GM10248 (cell line): ENCODE data around the gene LGALS3.

Experiments used
- CTCF ChIA-PET: fragments of 300-600 bp; sonication (Branson Sonifier 250); formaldehyde crosslinking; extraction: SDS; loops from one replicate; lab custom pipeline; 2021; ENCODE audit warnings: antibody characterized with exemption; lab: Yijun Ruan, JAX
- POLR2A ChIA-PET: fragments of 350-650 bp; sonication (Branson Sonifier 250); formaldehyde crosslinking; extraction: SDS; loops from one replicate; lab custom pipeline; 2020; ENCODE audit warnings: antibody characterized with exemption; lab: Yijun Ruan, JAX
- DNase-seq: peaks from one replicate; pipeline ENCODE4 v3.0.0; 2012; ENCODE audit errors: extremely low spot score
- TF ChIP-seq, protein P1 (sequence below): IDR thresholded peaks from 2 replicates; pipeline ENCODE4 v1.5.1; 2012; ENCODE audit warnings: mild to moderate bottlenecking, low read depth; ENCODE audit errors: extremely low read depth, missing control alignments, control extremely low read depth

LGALS3 gene

DNA sequence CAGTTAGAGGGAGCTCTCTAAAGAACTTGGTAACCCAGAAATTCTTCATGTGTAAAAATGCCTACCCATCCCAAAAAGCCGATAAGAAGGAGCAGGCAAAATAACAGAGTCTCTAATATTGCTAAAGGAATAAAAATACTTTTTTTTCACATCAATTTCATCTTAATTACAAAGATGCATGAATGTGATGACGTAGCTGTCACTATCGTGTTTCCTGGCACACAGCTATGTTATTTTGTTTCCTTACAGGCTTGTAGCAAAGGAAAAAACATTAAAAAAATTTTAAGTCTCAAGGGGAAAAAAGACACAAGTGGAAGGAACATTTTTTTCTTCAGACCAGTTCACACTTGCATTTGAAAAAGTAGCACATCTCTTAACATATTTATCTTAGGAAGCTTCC lies 10.3 kb upstream of the LGALS3 start:
- POLR2A ChIA-PET = no interaction called here
- CTCF ChIA-PET = interaction anchor here (0.7 to 1.2 kb wide), 6 partner anchors 13 to 62 kb away, joined by 3 read pairs; no protein-coding TSS in a partner anchor
- no peak for DNase-seq
- TF ChIP-seq, protein P1, sequence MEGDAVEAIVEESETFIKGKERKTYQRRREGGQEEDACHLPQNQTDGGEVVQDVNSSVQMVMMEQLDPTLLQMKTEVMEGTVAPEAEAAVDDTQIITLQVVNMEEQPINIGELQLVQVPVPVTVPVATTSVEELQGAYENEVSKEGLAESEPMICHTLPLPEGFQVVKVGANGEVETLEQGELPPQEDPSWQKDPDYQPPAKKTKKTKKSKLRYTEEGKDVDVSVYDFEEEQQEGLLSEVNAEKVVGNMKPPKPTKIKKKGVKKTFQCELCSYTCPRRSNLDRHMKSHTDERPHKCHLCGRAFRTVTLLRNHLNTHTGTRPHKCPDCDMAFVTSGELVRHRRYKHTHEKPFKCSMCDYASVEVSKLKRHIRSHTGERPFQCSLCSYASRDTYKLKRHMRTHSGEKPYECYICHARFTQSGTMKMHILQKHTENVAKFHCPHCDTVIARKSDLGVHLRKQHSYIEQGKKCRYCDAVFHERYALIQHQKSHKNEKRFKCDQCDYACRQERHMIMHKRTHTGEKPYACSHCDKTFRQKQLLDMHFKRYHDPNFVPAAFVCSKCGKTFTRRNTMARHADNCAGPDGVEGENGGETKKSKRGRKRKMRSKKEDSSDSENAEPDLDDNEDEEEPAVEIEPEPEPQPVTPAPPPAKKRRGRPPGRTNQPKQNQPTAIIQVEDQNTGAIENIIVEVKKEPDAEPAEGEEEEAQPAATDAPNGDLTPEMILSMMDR = no peak

DNA sequence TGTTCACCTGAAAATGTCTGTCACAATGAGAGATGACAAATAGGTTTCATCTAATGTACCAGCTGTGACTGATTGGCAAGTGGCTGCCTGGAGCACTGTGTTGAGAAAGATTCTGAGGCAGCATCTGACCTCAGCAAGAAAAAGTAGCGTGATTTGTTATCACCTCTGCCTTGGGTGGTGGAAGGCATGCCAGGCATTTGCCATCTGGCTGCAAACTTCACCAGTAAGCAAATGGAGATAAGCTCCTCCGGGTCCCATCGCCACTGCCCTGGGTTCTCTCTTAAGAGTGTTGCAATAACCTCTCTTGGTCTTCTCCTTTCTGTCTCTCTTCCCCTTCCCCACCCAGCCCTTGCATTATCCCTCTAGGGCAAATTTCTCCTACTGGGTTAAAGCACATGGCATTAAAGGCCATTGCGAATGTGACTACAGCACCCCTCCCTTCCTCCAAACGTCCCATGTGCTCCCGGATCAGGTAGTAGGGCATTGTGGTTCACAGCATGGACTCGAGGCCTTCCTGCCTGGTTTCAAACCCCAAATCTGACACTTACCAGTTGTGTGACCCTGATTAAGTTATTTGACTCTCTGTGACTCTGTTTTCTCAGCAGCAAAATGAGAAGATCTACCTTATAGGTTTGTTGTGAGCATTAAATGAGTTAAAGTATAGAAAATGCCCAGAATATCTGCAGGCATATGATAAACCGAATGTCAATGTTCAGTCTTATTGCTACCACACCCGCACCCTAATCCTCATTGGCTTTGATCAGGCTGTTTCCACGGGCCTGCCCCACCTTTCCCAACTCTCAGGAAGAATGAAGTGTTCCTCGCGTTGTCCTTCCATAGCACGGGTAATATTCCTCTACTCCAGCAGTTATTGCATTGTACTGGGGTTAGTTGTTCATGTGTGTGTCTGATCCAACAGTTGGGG lies 8.2 kb upstream of the LGALS3 start:
- POLR2A ChIA-PET = no interaction called here
- TF ChIP-seq, protein P1 = no peak
- no peak for DNase-seq
- CTCF ChIA-PET = interaction anchor here (1.6 kb wide), 1 partner anchor 31 kb away, joined by 3 read pairs; no protein-coding TSS in a partner anchor

DNA sequence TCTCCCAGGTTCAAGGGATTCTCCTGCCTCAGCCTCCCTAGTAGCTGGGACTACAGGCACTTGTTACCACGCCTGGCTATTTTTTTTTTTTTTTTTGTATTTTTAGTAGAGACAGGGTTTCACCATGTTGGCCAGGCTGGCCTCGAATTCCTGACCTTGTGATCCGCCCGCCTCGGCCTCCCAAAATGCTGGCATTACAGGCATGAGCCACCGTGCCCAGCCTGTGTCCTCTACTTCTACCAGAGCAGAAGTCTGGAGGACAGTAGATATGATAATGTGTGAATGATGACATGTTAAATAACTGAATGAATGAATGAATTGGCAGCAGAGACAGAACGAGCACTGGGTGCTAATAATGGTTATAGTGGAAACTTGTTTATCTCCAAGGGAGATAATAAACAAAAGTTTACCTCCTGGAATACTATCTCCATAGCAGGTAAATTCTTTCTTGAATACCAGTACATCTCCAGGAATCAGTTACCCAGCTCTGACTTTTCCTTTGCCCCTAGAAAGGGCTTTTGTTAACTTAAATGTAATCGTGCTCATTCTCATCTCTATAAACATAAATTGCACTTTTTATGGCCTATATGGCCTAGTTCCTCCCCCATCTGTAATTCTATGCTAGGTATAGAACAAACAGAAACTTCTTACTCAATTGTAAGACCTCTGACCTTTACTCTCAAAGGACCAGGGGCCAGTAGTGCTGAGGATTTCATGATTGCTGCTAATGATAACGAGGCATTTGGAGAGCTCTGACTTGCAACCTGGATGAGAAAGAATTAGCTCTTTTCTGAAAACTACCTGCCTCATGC lies 7.2 kb upstream of the LGALS3 start:
- POLR2A ChIA-PET = no interaction called here
- DNase-seq = no peak
- CTCF ChIA-PET = interaction anchor here (1.1 to 2.2 kb wide), 5 partner anchors 8 to 32 kb away, joined by 3 to 8 read pairs (median 4); no protein-coding TSS in a partner anchor
- TF ChIP-seq, protein P1 = no peak

DNA sequence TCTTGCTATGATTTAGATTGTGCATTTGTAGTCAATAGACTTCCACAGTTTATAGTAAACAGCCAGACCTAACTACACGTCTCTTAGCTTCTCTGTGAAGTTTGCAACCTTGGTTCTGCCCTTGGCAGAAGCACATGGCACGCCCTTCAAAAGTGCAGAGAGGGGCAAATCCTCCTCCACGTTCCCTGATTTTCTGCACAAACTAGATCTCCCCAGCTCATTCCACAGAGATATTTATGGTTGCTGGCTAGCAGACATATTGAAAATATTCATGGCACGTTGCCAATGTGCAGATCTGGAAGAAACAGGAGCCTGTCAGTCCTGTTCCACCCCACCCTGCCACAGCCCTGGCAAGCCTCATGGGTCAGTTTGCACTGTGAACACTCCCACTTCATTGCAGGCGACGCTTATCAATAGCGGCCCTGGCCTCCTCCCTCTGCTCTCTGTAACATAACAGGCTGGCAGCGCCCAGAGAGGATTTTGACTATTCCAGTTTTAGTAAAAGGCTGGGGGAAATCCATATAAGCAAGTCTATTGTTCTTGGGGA lies 6.5 kb upstream of the LGALS3 start:
- ChIA-PET POLR2A (no interaction called here), CTCF (interaction anchor here (1.1 to 2.2 kb wide), 4 partner anchors 8 to 30 kb away, joined by 3 to 8 read pairs (median 4); no protein-coding TSS in a partner anchor)
- TF ChIP-seq, protein P1 = no peak
- DNase-seq = no peak

DNA sequence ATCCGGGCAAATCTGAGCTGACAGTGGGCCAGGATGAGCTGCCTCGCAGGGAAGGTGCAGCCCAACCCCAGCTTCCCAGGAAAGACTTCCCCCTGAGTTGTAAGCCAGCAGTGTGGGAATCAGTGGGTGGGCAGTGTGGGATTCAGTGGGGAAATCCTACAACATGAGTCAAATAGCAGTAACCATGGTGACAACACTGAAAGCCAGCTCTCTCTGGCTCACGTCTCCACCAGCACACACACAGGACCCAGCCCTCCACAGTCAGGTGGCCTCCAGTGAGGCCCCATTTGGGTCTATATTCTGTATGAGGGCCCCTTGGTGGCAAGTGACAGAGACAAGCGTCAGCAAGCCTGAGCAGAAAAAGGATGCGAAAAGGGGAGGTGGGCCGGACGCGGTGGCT lies 6.0 kb upstream of the LGALS3 start:
- POLR2A ChIA-PET = no interaction called here
- no peak for DNase-seq
- TF ChIP-seq, protein P1 = no peak
- CTCF ChIA-PET = interaction anchor here (1.2 to 2.2 kb wide), 2 partner anchors 9 to 31 kb away, joined by 4 to 8 read pairs; no protein-coding TSS in a partner anchor
